Keratinocyte (primary cell): Measurements from ENCODE around the gene KIFC1. TPM values are rescaled to one million over a fixed set of nuclear protein-coding genes. Genes with fewer than 3 reads are reported as not detected.

Source experiments
- DNase-seq: peaks from one replicate; pipeline ENCODE4 v3.0.0-alpha.2; 2011; ENCODE audit warnings: low read depth, missing footprints, low spot score
- FAIRE-seq: peaks from 2 replicates; lab custom pipeline; 2011; peaks lifted over from hg19 to GRCh38; lab: Jason Lieb, UNC
- H2AFZ ChIP-seq: 2 replicates; pipeline ENCODE4 v1.6.0; 2012; ENCODE audit warnings: low read length, control low read depth, inconsistent platforms; ENCODE audit not compliant: control insufficient read depth
- H3K27ac ChIP-seq: 2 replicates; pipeline ENCODE4 v1.5.1; 2011; ENCODE audit warnings: low read length; ENCODE audit not compliant: control insufficient read depth, insufficient read depth
- H3K27me3 ChIP-seq: 3 replicates; pipeline ENCODE4 v1.6.0; 2011; ENCODE audit warnings: low read length; ENCODE audit not compliant: control insufficient read depth, insufficient read depth; ENCODE audit errors: extremely low read depth
- H3K36me3 ChIP-seq, 2 experiments: 2 replicates in 1 of 2; 3 replicates in 1 of 2; pipeline ENCODE4 v1.5.1; 2011; ENCODE audit warnings: low read length in 2 of 2, mild to moderate bottlenecking in 1 of 2; ENCODE audit not compliant: control insufficient read depth in 2 of 2, insufficient read depth in 2 of 2; ENCODE audit errors: extremely low read depth in 1 of 2
- H3K4me1 ChIP-seq: 3 replicates; pipeline ENCODE4 v1.5.1; 2011; ENCODE audit warnings: low read length; ENCODE audit not compliant: control insufficient read depth, insufficient read depth; ENCODE audit errors: extremely low read depth
- H3K4me2 ChIP-seq: 3 replicates; pipeline ENCODE4 v1.6.0; 2011; ENCODE audit warnings: low read depth, low read length; ENCODE audit not compliant: control insufficient read depth, insufficient read depth; ENCODE audit errors: extremely low read depth
- H3K4me3 ChIP-seq, 3 experiments: fragments of 200-600 bp in 1 of 3; sonication (generic) in 1 of 3; 2 replicates in 2 of 3; 3 replicates in 1 of 3; pipeline ENCODE4 v1.5.1; 2011 to 2016; ENCODE audit warnings: low read length in 3 of 3, mild to moderate bottlenecking in 3 of 3, control low read depth in 2 of 3, inconsistent platforms in 1 of 3, low read depth in 1 of 3, mixed read lengths in 1 of 3, mixed run types in 1 of 3, moderate library complexity in 1 of 3; ENCODE audit not compliant: control insufficient read depth in 2 of 3, insufficient read depth in 2 of 3; ENCODE audit errors: extremely low read depth in 1 of 3
- H3K79me2 ChIP-seq: 2 replicates; pipeline ENCODE4 v1.6.0; 2012; ENCODE audit warnings: low read length; ENCODE audit not compliant: control insufficient read depth, insufficient read depth
- H3K9ac ChIP-seq: 3 replicates; pipeline ENCODE4 v1.6.0; 2011; ENCODE audit warnings: low read length; ENCODE audit not compliant: control insufficient read depth, insufficient read depth; ENCODE audit errors: extremely low read depth
- H3K9me1 ChIP-seq: 3 replicates; pipeline ENCODE4 v1.6.0; 2011; ENCODE audit warnings: low read length; ENCODE audit not compliant: control insufficient read depth, insufficient read depth; ENCODE audit errors: extremely low read depth
- H3K9me3 ChIP-seq: 2 replicates; pipeline ENCODE4 v1.5.1; 2012; ENCODE audit warnings: low read depth, low read length; ENCODE audit not compliant: control insufficient read depth
- H4K20me1 ChIP-seq: 3 replicates; pipeline ENCODE4 v1.6.0; 2011; ENCODE audit warnings: low read length; ENCODE audit not compliant: control insufficient read depth, insufficient read depth; ENCODE audit errors: extremely low read depth
- EZH2 ChIP-seq: IDR thresholded peaks from one replicate; pipeline ENCODE4 v1.6.1; 2012; ENCODE audit warnings: inconsistent platforms, mild to moderate bottlenecking, low read length, moderate library complexity
- dilution Hi-C: fragments of 300-500 bp; cut with MboI; formaldehyde crosslinking; loops from one replicate; pipeline ENCODE4 v1.7.0; 2020; ENCODE audit warnings: low sequenced_read_pairs; ENCODE audit not compliant: extremely low pct_ligation_motif_present
- polyA plus RNA-seq, 5 experiments: library from polyadenylated mRNA; depleted of rRNA in 3 of 5; stranded (reverse) in 3 of 5; stranded (forward) in 1 of 5; unstranded in 1 of 5; fragments of >200 nt; gene quantifications; 1 replicate in 1 of 5; 2 replicates in 3 of 5; 3 replicates in 1 of 5; pipeline versions ENCODE4 v1.2.1 to v1.2.3, GENCODE V29; 2011 to 2012; ENCODE audit warnings: missing spikeins in 2 of 5, low read depth in 1 of 5, low replicate concordance in 1 of 5
- TF ChIP-seq, protein P1 (sequence below), 3 experiments: IDR thresholded peaks in 1 of 3; conservative IDR thresholded peaks in 1 of 3; optimal IDR thresholded peaks in 1 of 3; 2 replicates in 2 of 3; 3 replicates in 1 of 3; pipeline versions ENCODE3 to v1.5.1; 2011; ENCODE audit warnings: low read length in 3 of 3, mild to moderate bottlenecking in 3 of 3, moderate library complexity in 2 of 3, control low read depth in 1 of 3, inconsistent platforms in 1 of 3; ENCODE audit not compliant: insufficient read depth in 2 of 3; ENCODE audit errors: extremely low read depth in 1 of 3

KIFC1 gene
- polyA plus RNA-seq, 1 donor (not counting 4 experiments of a cell fraction or from before 2014, with no cell fraction given) = 20.0 TPM

DNA sequence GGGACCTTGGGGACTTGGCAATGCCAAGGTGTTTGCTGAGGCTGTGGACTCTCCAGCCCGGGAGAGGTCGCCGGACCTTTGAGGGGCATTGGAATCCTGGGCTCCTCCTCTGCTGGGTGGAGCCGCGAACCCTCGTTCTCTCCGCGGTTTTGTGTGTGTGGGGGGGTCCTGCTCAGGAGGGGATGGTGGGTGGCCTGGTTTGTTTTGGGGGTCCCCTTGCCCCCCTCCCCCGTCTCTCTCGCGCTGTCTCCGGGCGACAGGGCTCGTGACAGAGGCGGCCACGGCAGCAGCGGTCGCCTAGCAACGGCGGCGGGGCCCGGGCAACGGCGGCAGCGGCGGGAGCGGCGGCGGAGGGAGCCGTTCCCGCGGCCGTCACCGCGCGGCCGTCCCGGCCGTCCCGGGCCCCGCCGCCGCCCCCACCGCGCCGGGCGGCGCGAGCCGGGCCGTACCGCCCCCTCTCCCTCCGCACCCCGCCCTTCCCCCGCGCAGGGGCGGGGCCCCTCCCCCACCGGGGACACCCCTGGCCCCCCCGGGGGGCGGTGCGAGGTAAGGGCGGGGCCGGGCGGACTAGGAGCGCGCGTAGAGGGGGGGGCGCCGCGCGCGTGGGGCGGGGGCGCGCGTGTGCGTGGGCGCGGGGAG is 36.1 kb downstream of the KIFC1 start:
- Histone ChIP-seq H3K27ac (no peak overlapping the region), H3K27me3 (no peaks in the 10 kb centered on the region), H3K4me3 (peak overlapping the region; percentile 46 to 66 (median 59)), H3K4me2 (peak overlapping the region; percentile 89), H3K9me3 (no peaks in the 10 kb centered on the region), H2AFZ (peak overlapping the region; percentile 47), H3K79me2 (peaks cover 6% of the 10 kb centered on the region), H3K4me1 (peaks cover 47% of the 10 kb centered on the region), H3K36me3 (no peaks in the 10 kb centered on the region), H3K9ac (peak overlapping the region; percentile 54), H4K20me1 (no peaks in the 10 kb centered on the region), H3K9me1 (no peaks in the 10 kb centered on the region)
- no peak for TF ChIP-seq EZH2
- TF ChIP-seq, protein P1, sequence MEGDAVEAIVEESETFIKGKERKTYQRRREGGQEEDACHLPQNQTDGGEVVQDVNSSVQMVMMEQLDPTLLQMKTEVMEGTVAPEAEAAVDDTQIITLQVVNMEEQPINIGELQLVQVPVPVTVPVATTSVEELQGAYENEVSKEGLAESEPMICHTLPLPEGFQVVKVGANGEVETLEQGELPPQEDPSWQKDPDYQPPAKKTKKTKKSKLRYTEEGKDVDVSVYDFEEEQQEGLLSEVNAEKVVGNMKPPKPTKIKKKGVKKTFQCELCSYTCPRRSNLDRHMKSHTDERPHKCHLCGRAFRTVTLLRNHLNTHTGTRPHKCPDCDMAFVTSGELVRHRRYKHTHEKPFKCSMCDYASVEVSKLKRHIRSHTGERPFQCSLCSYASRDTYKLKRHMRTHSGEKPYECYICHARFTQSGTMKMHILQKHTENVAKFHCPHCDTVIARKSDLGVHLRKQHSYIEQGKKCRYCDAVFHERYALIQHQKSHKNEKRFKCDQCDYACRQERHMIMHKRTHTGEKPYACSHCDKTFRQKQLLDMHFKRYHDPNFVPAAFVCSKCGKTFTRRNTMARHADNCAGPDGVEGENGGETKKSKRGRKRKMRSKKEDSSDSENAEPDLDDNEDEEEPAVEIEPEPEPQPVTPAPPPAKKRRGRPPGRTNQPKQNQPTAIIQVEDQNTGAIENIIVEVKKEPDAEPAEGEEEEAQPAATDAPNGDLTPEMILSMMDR (optimal IDR thresholded peaks at IDR 0.05 in 1 of 3, IDR thresholded peaks at IDR 0.05 in 1 of 3, conservative IDR thresholded peaks at IDR 0.05 in 1 of 3; ENCODE audit: extremely low read depth in 1 of 3, insufficient read depth in 2 of 3, low read length in 3 of 3) = peak in 1 of 3 experiments; percentile 10
- no peak for DNase-seq
- dilution Hi-C loops = no loop called here
- no peak for FAIRE-seq

GRCh38 chr6:33428224-33428965 is 36.8 kb downstream of the KIFC1 start:
- peak; percentile 58 for DNase-seq
- Histone ChIP-seq H2AFZ (peak overlapping the region; percentile 69), H4K20me1 (no peaks in the 10 kb centered on the region), H3K4me2 (peak overlapping the region; percentile 81), H3K27me3 (no peaks in the 10 kb centered on the region), H3K4me3 (peak overlapping the region; percentile 46 to 65 (median 51)), H3K9me3 (no peaks in the 10 kb centered on the region), H3K27ac (peak overlapping the region; percentile 52), H3K79me2 (peaks cover 6% of the 10 kb centered on the region), H3K9ac (peak overlapping the region; percentile 60), H3K36me3 (no peaks in the 10 kb centered on the region), H3K4me1 (peaks cover 47% of the 10 kb centered on the region), H3K9me1 (no peaks in the 10 kb centered on the region)
- FAIRE-seq = no peak
- dilution Hi-C loops = no loop called here
- no peak for TF ChIP-seq EZH2
- TF ChIP-seq, protein P1 (optimal IDR thresholded peaks at IDR 0.05 in 1 of 3, IDR thresholded peaks at IDR 0.05 in 1 of 3, conservative IDR thresholded peaks at IDR 0.05 in 1 of 3; ENCODE audit: extremely low read depth in 1 of 3, insufficient read depth in 2 of 3, low read length in 3 of 3) = peak; percentile 35 to 58 (median 44)
